DMS153 treated with DMSO at 0.1 percent for 48 hours (cell line): Measurements from ENCODE around the gene JSRP1.

ENCODE experiments used
- DNase-seq: peaks from one replicate; lab custom pipeline; 2025; ENCODE audit not compliant: unreplicated experiment; lab: John Stamatoyannopoulos, UW

Gene JSRP1

DNA sequence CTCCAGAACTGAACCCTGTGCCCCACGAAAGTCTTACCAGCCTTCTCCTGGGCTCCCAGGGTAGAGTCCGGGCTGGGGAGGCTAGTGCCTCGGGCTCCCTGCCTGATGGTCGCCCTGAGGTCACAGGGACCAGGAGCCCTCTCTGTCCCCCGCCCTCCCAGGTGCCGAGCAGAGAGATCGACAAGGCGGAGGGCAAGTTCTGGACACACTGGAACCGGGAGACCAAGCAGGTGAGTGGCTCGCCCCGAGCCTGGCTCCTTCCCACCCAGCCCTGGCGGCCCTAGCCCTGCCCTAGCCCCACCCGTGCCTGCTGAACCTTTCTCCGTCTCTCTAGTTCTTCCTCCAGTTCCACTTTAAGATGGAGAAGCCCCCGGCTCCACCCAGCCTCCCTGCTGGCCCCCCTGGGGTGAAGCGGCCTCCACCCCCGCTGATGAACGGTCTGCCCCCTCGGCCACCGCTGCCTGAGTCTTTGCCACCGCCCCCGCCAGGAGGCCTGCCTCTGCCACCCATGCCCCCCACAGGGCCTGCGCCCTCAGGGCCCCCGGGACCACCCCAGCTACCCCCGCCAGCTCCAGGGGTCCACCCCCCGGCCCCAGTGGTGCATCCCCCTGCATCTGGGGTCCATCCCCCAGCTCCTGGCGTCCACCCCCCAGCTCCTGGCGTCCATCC lies 8.7 kb downstream of the JSRP1 start:
- DNase-seq, result no peak

DNA sequence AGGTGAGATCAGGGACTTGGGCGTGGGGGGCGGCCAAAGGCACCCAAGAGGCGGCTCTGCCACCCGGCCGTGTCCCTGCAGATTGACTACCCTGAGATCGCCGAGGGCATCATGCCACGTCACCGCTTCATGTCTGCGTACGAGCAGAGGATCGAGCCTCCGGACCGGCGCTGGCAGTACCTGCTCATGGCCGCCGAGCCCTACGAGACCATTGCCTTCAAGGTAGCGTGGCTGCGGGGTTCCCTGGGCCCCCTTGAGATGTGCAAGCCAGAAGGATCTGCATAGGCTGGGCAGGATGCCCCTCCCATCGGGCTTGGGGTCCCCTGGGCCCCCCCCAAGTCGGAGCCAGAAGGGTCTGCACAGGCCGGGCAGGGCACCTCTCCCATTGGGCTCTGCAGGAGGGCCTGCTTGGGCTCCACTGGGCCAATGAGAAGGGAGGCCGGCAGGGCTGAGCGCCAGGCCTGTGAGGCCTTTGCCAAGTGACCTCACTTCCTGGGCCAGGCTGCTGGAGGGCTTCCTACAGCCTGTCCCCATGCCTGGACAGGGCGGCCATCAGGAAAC lies 9.3 kb downstream of the JSRP1 start:
- DNase-seq, result no peak

DNA sequence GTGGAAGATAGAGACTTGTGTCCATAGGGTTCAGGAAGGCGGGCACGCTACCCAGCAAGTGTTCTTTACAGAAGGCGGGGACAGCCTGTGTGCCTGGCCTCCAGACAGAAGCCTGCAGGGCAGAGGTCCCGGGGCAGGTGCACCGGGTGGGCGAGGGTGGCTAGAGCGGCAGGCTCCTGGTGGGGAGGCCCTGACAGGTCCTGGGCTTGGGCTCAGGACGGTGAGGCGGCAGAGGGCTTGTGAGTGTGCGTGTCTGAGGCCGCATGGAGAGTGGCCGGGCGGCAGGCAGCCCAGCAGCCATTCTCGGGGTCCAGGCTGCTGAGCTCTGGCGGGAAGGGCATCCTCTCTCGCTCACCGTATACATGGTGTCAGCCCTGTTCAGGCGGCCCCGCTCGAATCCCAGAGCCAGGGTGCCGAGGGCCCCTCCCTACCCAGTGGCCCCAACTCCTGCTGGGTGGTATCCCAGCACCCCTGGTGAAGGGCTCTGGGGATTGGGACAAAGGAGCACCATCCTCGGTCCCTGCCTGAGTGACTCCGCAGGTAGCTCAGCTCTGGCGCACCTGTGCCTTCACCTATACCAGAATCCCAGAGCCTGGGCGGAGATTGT lies 10.1 kb downstream of the JSRP1 start:
- no peak for DNase-seq

DNA sequence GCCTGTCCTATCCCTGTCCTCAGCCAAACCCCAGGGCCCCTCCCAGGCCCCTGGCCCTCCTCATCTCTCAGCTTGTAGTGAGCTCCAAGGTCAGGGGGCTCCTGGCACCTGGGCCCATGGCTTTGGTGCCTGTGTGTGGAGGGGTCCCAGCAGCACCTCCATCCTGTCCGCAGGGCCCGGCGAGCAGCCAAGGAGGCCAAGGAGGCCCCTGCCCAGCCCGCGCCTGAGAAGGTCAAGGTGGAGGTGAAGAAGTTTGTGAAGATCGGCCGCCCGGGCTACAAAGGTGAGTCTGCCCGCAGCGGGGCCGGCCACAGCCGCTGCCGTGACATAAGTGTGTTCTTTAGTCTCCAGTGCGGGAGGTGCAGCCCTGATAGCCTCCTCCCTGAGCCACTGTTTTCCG lies 10.9 kb downstream of the JSRP1 start:
- DNase-seq, result no peak

DNA sequence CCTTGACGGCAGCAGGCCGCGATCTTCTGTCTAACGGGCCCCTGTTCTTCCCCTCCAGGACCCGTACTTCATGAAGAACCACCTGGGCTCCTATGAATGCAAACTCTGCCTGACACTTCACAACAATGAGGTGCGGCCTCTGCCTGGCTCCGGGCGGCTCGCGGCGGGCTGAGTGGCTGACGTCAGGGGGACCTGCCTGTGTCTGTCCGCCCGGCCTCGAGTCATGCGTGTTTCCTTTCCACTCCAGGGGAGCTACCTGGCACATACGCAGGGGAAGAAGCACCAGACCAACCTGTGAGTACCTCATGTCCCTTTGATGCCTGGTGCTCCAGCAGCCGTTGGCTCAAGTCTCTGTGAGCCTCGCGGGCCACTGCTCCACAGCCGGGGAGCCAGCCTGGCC lies 11.7 kb downstream of the JSRP1 start:
- no peak for DNase-seq

DNA sequence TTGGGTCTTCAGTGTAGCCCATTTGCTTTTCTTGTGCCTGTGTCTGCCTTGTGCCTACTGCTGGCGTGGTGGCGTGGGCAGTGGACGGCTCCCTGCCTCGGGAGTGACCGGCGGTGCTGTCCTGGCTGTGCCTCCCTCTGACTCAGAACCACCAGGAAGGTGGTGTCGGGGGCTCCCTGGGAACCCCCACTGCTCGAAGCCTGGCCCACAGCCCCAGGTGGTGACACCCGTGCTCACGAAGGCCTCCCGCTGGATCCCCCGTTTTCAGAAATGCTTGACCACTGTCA lies 12.1 kb downstream of the JSRP1 start:
- no peak for DNase-seq

DNA sequence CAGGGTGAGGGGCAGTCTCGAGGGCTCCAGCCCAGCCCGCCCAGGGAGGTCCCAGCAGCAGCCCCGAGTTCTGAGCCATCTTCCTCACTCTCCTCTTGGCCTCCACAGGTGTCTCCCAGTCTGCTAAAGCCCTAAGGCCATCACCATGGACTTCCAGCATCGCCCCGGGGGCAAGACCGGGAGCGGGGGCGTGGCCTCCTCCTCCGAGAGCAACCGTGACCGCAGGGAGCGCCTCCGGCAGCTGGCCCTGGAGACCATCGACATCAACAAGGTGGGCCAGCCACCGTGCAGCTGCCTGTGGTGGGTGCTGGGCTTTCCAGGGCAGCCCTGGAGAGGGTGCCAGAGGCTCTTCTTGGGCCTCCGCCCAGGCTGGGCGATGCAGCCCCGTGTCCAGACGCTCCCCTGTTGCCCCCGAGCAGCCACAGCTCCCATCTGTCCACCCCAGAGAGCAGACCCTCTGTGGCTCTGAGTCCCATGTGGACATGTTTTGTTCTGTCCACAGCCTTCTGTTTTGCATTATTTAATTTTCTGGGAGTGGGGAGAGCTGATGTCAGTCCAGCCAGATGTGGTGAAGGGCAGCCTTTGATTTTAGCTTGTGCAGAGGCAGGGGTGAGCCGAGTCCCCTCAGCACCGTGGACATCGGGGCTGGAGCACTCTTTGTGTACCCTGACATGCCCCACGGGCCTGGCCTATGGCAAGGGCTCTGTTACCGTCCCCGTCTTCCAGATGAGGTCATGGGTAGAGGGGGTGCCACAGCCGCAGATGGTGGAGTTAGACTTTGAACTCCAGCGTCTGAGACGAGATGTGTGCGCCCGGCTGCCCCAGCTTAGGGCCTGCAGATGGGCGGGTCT lies 12.7 kb downstream of the JSRP1 start:
- no peak for DNase-seq

DNA sequence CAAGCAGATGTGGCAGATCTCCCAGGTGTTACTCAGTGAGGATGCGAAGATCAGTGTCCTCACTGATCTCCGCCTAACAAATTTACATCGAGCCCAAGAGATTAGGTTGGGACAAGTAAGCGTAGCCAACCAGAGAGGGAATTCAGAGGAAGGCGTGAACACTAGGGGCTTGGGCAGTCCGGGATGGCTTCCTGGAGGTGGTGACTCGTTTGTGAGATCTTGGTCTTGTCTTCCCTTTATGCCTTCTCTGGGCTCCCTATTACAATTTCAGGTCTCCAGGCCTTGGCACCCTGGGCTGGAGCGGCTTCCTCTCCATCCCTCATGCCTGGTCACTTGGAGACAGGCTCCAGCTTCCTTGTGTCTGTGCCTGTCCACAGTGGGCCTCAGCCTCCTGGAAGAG lies 13.4 kb downstream of the JSRP1 start:
- no peak for DNase-seq

DNA sequence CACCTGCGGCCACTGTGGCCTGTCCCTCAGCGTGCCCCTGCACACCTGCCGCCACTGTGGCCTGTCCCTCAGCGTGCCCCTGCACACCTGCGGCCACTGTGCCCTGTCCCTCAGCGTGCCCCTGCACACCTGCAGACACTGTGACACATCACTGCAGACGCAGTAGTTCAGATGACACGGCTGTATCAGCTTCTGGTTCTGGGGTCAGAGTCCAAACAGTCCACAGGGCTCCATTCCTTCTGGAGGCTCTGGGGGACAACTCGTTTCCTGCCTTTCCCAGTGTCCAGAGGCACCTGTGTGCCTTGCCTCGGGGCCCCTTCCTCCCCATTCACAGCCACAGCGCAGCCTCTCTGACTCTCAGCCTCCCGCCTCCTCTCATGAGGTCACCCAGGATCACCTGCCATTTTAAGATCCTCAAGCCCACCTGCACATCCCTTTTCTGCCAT lies 14.1 kb downstream of the JSRP1 start:
- no peak for DNase-seq

DNA sequence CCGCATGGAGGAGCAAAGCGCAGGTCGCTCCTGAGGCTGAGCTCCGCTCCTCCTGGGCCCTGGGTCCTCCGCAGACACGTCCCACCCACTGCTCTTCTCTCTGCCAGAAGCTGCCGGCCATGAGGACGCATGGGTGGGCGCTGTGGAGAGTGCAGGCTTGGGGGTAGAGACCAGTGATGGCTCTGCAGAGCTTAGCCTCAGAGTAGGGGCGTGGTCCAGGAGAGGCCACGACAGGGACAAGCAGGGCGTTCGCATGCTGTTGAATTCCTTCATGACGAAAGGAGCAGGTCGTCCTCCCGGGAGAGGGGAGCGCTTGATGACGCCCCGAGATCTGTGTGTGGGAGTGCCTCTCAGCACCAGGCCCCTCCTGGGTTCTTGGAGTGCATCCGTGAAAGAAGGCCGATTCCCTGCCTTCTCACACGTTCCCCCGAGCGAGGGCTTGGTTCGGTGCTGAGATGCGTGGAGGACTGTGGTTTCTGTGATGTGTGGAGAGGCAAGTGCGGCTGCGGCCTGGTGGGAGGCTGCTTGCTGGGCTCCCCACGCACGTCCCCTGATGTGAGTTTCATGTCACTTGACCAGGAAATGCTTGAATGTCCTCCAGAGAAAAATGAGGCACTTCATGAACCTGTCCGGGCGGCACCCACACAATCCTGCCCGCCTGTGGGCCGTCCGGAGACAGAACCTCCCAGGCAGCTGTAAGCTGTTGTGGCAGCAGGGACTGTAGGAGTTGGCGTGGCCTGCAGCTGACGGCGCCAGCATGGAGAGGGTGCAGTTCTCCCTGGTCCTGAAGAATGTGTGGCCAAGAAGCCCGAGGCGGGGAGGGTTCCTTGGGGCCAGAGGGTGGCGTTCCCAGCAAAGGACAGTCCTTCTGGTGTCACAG lies 15.1 kb downstream of the JSRP1 start:
- no peak for DNase-seq

DNA sequence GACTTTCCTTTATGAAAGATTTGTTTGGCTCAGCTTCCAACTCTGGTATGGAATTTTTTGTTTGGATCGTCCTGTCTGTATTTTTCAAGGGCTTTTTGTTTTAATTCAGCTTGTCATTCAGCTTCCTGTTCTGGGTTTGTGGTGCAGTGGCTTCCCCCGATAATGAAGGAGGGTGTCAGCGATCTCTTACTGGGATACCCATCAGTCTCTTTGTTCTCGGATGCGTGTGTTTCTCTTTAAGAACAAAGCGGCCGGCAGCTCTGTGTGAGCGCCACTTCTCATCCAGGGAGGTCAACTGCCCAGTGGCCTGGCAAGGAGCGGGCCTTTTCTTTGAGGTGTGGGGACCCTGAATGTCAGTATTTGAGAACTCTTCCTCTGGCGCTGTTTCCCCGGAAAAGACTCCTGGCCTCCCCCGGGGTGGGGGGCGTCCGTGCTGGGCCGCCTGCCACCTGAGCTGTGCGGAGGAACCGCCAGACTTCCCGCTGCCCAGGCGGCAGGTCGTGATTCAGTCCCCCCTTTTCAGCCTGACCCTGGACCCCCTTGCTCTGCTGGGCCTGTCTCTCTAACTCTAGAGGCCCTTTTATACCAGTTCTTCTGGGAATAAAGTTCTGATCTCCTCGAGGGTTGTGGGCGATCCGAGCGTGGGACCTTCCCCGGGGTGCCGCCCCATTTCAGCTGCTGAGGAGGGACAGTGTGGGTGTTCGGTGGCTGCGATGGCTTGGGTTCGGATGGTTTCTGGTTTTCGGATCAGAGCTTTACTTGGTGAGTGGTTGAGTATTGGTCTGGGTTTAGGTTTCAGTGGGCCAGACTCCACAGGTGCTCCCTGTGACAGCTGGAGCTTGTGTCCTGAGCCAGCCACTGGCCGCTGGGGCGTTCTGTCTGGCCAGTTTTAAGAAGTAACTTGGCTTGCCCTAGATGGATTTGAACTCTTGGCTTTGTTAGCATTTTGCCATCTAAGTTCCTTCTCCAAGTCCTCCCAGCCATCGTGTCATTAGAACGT lies 16.1 kb downstream of the JSRP1 start:
- no peak for DNase-seq

DNA sequence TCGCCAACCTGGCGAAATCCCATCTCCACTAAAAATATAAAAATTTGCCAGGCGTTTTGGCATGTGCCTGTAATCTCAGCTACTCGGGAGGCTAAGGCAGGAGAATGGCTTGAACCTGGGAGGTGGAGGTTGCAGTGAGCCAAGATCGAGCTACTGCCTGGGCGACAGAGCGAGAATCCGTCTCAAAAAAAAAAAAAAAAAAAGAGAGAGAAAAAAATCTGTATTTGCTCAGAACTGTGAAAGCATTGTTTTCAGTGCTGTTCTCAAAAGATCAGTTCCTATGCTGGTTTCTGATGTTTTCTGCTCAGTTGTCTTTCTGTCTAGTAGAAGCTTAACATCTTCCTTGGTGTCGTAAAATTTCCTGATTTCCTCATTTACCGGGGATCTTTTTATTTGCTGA lies 17.0 kb downstream of the JSRP1 start:
- DNase-seq, result no peak

DNA sequence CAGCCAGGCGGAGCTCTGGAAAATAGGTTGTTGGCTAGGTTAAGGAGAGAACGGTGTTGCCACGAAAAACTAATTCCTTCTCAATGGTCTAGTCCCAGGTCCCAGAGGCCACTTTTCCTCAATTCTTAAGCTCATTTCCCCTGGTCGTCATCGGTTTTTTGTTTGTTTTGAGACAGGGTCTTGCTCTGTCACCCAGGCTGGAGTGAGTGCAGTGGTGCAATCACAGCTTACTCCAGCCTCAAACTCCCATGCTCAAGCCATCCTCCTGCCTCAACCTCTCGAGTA lies 18.4 kb downstream of the JSRP1 start:
- no peak for DNase-seq

DNA sequence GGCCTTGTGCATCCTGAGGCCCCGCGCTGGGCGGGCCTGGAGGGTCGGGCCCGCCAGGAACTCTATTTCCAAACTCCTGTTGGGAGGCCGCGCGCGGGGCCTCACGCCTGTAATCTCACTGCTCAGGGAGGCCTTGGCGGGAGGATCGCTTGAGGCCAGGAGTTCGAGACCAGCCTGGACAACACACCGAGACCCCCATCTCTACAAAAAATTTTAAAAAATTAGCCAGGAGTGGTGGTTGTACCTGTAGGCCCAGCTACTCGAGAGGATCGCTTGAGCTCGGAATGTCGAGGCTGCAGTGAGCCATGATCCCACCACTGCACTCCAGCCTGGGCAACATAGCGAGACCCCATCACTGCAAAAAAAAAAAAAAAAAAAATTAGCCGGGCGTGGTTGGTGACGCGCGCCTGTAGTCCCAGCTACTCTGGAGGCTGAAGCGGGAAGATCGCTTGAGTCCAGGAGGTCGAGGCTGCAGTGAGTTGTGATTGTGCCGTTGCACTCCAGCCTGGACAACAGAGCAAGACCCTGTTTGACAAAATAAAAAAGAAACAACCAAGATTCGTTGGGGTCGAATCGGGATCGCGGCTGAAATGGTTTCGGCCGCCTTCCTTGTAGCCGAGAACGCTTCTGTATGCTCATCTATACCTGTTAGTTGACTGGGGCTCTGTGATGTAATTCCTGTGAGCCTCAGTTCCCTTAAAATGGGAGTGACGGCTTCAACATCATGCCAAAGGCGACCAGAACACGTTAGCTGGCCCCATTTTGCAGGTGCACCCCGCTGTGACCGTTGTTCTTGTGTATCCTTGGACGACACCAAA lies 19.0 kb downstream of the JSRP1 start:
- no peak for DNase-seq

DNA sequence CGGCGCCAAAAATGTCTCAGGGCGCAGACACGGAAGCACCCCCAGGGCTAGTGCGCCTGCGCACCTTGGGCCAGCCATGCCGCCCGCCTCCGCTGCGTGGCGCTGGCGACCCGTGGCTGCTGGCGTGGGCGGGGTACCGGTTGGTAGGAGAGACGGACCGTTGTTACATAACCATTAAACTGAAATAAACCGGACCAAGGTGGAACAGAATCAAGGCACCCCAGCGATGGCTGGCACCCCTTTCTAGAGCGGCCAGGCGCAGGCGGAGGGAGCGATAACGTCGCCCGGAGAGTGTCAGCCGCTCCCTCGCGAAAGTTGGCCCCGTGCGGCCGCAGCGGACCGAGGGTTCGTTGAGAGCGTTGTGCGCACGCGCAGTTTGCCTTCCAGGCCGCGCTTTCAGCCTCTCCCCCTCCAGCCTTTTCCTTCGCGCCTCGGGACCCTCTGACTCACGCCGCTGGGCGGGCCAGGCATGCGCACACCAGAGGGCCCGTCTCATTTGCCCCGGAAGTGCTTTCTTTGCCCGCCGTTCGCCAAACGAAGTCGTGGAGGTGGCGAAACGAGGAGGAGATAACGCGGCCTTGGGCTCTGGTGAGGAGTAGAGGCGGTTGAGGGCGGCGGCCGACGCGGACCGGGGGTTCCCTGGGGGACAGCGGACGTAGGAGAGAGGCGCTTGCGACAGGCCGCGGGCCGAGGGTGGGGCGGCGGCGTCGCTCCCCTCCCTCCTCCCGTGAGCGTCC lies 19.7 kb downstream of the JSRP1 start, which contains the start of the genes PLEKHJ1 and SF3A2:
TSS of gene PLEKHJ1 (minus strand) at position 16 of the 737 bp plus-strand sequence. CDS start 81 bp downstream, outside the sequence.
TSS of gene SF3A2 (plus strand) at position 511 of the 737 bp plus-strand sequence. CDS start 6,595 bp downstream, outside the sequence.
- peak; percentile 78 for DNase-seq

DNA sequence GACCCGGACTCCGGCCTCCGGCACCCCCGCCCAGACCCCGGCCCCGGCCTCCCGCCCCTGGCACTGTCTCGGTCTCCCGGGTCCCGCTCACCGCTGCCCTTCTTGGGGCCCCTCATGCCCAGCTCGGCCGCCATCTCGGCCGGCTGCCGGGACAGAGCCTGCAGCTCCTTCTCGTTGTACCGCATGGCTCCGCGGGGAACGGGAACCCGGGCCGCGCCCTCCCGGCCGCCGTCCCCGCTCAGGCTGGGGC lies 20.2 kb downstream of the JSRP1 start:
- no peak for DNase-seq

DNA sequence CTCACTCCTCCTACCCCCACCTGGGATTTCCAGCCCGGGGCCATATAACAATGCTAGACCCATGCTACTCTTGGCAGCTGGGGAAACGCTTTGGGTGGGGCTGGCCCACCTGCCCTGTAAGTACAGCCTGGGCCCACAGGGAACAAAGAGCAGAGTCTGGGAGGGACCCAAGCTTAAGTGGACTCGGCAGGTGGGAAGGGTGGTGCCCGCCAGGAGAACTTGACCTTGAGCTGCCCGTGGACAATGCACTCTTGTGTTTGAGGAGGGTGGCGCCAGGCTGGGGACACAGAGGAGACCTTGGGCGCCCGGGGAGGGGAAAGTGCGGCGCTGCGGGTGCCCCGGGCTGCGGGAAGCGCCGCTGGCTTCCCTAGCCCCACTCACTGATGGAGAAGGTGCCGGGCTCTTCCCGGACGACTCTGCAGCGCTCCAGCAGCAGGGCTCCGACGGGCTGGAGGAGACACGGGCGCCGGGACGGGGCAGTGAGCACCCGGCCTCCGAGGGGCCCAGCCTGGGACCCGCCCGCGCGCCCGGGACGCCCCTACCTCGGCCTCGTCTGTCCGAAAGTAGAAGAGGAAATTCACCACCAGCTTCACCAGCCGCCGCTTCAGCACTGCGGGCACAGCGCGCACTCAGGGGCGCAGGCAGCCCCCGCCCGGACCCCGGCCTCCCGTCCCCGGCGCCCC lies 20.7 kb downstream of the JSRP1 start:
- peak; percentile 1 for DNase-seq

DNA sequence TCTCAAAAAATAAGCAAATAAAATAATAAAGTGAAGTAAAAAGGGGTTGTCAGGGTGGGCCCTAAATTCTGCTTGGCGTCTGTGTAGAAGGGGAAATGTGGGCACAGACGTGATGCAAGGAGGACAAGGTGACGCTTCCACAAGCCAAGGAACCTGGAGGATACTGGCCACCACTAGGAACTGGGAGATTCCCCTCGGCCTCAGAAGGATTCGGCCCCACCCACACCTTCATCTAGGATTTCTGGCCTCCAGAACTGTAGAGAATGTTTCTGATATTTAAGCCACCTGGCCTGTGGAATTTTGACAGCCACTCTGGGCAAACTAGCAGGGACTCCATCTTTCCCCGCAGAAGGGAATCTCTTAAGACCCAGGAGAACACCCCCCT lies 21.2 kb downstream of the JSRP1 start:
- no peak for DNase-seq
